Heart right ventricle (tissue), 16 donors: ENCODE data around the gene SGPP2. TPM values are rescaled to one million over a fixed set of nuclear protein-coding genes. Genes with fewer than 3 reads are reported as not detected.

Source experiments
- ATAC-seq, 8 donors: fragments of 200-7000 bp; cut with Tn5 transposase; one replicate each; pipeline ENCODE4 v1.9.1; 2020; ENCODE audit warnings: mild to moderate bottlenecking in 8 of 8, moderate library complexity in 8 of 8, moderate number of reproducible peaks in 1 of 8
- DNase-seq, 2 donors: peaks; one replicate each; pipeline ENCODE4 v3.0.0-alpha.2; 2020
- H3K27ac ChIP-seq, 10 donors: fragments of 200-600 bp; sonication (generic) in 2 of 10; one replicate each; pipeline versions ENCODE4 v1.5.0 to v1.8.0; 2020 to 2022; ENCODE audit warnings: mild to moderate bottlenecking in 3 of 10
- H3K27me3 ChIP-seq, 7 donors: fragments of 200-600 bp; one replicate each; pipeline ENCODE4 v1.8.0; 2021 to 2022; ENCODE audit warnings: mild to moderate bottlenecking in 2 of 7
- H3K36me3 ChIP-seq, 9 donors: fragments of 200-600 bp; sonication (generic) in 1 of 9; one replicate each; pipeline versions ENCODE4 v1.5.0 to v1.8.0; 2020 to 2022; ENCODE audit warnings: mild to moderate bottlenecking in 2 of 9
- H3K4me1 ChIP-seq, 9 donors: fragments of 200-600 bp; sonication (generic) in 1 of 9; one replicate each; pipeline versions ENCODE4 v1.5.0 to v1.8.0; 2020 to 2022; ENCODE audit warnings: mild to moderate bottlenecking in 4 of 9
- H3K4me3 ChIP-seq, 10 donors: fragments of 200-600 bp; sonication (generic) in 2 of 10; one replicate each; pipeline versions ENCODE4 v1.5.0 to v1.8.0; 2020 to 2022; ENCODE audit warnings: mild to moderate bottlenecking in 7 of 10, moderate library complexity in 2 of 10
- H3K9me3 ChIP-seq, 11 donors: fragments of 200-600 bp in 10 of 11; sonication (generic) in 2 of 11; one replicate each; pipeline versions ENCODE4 v1.5.0 to v1.8.0; 2013 to 2022; ENCODE audit warnings: mild to moderate bottlenecking in 2 of 11, control low read depth in 1 of 11, moderate library complexity in 1 of 11
- WGBS, 2 donors: extraction: QIAGEN DNeasy Blood & Tissue Kit; methylation state at CpG; one replicate each; pipeline ENCODE4 v1.1.7; 2013; ENCODE audit warnings: inconsistent platforms in 1 of 2; 5-methylcytosine and 5-hydroxymethylcytosine counted together
- intact Hi-C, 10 donors: fragments of 100-400 bp; cut with DNase I; formaldehyde crosslinking; loops; one replicate each; pipeline versions ENCODE4 v1.11.1 to v1.14.2; 2022
- polyA plus RNA-seq, 2 donors: library from polyadenylated mRNA; stranded (reverse); fragments of 200-250 nt; gene quantifications; one replicate each; pipeline ENCODE4 v1.2.3, GENCODE V29; 2013
- total RNA-seq, 10 donors: library from RNA; stranded (reverse); fragmentation: NEBNext Ultra II Directional in 3 of 10; extraction: Animal tissue kit (Norgen Biotek cat#: 25700) in 3 of 10; gene quantifications; one replicate each; pipeline versions ENCODE4 v1.2.1 to v1.2.4, GENCODE V29; 2021 to 2023
- TF ChIP-seq, protein P1 (sequence below), 9 donors: fragments of 200-600 bp; sonication (generic) in 2 of 9; IDR thresholded peaks; one replicate each; pipeline versions ENCODE4 v1.5.0 to v1.8.0; 2021 to 2022; ENCODE audit warnings: antibody characterized with exemption in 9 of 9, mild to moderate bottlenecking in 5 of 9, moderate library complexity in 1 of 9
- donor health status: Arrhythmogenic right ventricular cardiomyopathy.
- donor health status: ischemic (EF 13 %, LVEDD 7.1; RV severe dilation, severe dysfunction).
- donor health status: healthy with polysubstance abuse.
- donor health status: DM: no; HTN: yes; CAD: no.
- donor health status: DM: no; HTN: no; CAD: no.
- donor health status: ischemic (EF 25% LVEDD 6.9; RV normal size, moderate dysfunction).
- donor health status: ischemic (EF 25% LVEDD 5.7; RV mildly dilated, moderate dysfunction).
- donor health status: healthy.
- donor health status: DM: yes; HTN: yes; CAD: no.
- donor health status: Ischemic cardiomyopathy.
- donor health status: ischemic (EF 35%, LVEDD 5.7; RV mildly dilated, moderate dysfunction).
- donor health status: nonischemic (EF 11% LVEDD 7.7; RV severe dilation, severe dysfunction).
- donor health status: DM: yes; HTN: yes; CAD: no.
- donor health status: PGD.
- donor health status: ischemic (EF 29% LVEDD 5.4; RV normal size, mild dysfunction).
- donor health status: nonischemic (EF 23%, LVEDD 6.1; RV moderate dilation, normal function).

The SGPP2 gene
- total and polyA plus RNA-seq, 12 donors, result 0.54 to 34.4 (median 5.7) TPM

DNA sequence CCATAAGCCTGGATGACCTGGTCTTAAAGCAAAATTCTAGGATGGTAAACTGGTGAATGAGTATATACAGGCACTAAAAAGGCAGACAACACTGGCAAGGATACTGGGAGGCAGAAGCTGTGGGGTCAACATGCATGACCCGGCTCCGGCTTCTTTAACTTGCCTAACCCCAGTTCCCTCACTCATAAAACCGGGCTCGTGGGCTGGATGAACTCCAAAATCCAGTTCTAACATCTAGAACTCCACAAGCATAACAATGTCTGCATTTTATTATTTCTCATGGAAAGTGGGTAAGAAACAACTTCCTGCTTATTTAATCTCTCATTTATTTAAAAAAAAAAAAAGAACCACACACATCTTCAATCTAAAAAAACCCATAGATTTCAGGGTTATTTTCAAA lies 174.3 kb downstream of the SGPP2 start:
- no peak overlapping the region for H3K4me3 ChIP-seq
- ATAC-seq (no peak), DNase-seq (no peak)
- TF ChIP-seq, protein P1, sequence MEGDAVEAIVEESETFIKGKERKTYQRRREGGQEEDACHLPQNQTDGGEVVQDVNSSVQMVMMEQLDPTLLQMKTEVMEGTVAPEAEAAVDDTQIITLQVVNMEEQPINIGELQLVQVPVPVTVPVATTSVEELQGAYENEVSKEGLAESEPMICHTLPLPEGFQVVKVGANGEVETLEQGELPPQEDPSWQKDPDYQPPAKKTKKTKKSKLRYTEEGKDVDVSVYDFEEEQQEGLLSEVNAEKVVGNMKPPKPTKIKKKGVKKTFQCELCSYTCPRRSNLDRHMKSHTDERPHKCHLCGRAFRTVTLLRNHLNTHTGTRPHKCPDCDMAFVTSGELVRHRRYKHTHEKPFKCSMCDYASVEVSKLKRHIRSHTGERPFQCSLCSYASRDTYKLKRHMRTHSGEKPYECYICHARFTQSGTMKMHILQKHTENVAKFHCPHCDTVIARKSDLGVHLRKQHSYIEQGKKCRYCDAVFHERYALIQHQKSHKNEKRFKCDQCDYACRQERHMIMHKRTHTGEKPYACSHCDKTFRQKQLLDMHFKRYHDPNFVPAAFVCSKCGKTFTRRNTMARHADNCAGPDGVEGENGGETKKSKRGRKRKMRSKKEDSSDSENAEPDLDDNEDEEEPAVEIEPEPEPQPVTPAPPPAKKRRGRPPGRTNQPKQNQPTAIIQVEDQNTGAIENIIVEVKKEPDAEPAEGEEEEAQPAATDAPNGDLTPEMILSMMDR (IDR thresholded peaks at IDR 0.05), result no peak
- H3K36me3 ChIP-seq, result peaks cover 0 to 76% (median 22%) of the 10 kb centered on the region in 9 donors
- H3K27me3 ChIP-seq, result no peaks in the 10 kb centered on the region
- no peaks in the 10 kb centered on the region for H3K4me1 ChIP-seq
- H3K27ac ChIP-seq, result no peak overlapping the region
- no peaks in the 10 kb centered on the region for H3K9me3 ChIP-seq
- 74 to 75% methylated on average over 4 of the region's 4 CpGs for WGBS, 2 donors
- intact Hi-C loops, result no loop called here

DNA sequence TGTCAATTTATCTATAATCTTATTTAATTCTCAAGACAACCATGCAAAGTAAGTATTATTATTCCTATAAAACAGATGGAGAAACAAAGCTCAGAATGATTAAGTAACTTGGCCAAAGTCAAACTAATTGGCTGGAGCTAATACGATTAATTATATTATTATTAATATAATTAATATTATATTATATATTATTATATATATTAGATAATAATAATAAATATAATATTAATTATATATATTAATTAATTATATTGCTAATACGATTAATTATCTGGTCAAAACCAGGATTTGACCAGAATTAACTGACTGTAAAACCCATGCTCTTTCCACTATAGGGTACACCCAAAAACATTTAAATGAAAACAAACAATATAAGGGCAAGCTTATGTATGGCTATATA lies 179.2 kb downstream of the SGPP2 start:
- Histone ChIP-seq H3K27me3 (no peaks in the 10 kb centered on the region), H3K9me3 (no peaks in the 10 kb centered on the region), H3K27ac (no peak overlapping the region), H3K4me3 (no peak overlapping the region), H3K4me1 (no peaks in the 10 kb centered on the region), H3K36me3 (peaks cover 0 to 57% (median 19%) of the 10 kb centered on the region in 9 donors)
- ATAC-seq (no peak), DNase-seq (no peak)
- intact Hi-C loops, result no loop called here
- TF ChIP-seq, protein P1 (IDR thresholded peaks at IDR 0.05), result no peak
- WGBS, 2 donors, result 96 to 97% methylated on average over 2 of the region's 2 CpGs

DNA sequence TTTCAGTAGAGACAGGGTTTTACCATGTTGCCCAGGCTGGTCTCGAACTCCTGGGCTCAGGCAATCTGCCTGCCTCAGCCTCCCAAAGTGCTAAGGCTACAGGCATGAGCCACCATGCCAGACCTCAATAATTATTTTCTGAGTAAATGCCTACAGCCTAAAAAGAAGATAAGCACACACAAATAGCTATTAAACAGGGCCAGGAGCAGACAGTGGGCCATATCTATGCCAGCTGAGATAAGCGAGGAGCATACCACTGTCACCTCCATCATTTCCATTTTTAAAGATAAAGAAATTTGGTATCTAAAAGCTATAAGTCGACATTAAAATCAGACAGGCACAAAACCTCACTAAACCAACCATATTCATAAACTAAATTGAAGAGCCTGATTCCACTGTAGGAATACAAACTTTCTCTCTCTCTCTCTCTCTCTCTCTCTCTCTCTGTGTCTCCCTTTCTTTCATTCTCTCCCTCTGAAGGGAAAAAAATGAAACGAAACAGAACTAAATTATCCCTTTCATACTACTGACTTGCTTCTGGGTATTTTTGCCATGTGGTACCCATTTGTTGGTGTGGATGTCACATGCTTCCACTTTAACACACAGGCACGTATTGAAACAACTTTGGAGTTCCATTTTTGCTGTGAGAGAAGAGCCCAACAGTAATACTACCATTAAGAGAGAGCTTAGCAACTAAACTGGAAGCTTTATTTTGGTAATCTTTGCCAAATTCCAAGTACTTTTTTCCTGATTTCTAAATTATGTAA lies 180.6 kb downstream of the SGPP2 start:
- DNase-seq (no peak), ATAC-seq (no peak)
- intact Hi-C loops, result loop anchor here in 1 of 10 donors (5.0 kb wide), 1 partner anchor 288 kb away; no protein-coding TSS in a partner anchor
- H3K9me3 ChIP-seq, result no peaks in the 10 kb centered on the region
- WGBS, 2 donors, result 77 to 78% methylated on average over 5 of the region's 5 CpGs
- H3K27ac ChIP-seq, result no peak overlapping the region
- TF ChIP-seq, protein P1 (IDR thresholded peaks at IDR 0.05), result no peak
- H3K4me3 ChIP-seq, result no peak overlapping the region
- no peaks in the 10 kb centered on the region for H3K27me3 ChIP-seq
- peaks cover 0 to 6% (median 0%) of the 10 kb centered on the region in 9 donors for H3K4me1 ChIP-seq
- H3K36me3 ChIP-seq, result peaks cover 0 to 57% (median 7%) of the 10 kb centered on the region in 9 donors

DNA sequence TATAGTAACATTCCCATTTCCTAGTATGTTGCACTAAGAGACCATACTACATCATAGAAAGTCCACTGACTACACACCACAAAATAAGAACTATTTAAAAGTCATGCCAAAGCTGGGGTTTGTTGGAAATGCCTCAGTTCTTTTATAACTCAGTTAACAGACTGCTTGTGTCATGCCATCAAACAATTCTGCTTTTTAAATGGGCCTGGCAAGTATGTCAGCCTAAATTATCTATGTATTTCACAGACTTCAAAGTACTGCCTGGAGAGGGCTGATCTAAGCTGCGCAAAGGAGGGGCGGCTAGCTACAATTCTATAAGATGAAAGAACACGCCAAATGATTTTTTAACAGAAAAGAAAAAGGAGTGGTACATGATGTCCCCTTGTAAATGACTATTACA lies 182.0 kb downstream of the SGPP2 start:
- H3K9me3 ChIP-seq, result no peaks in the 10 kb centered on the region
- peaks cover 0 to 57% (median 5%) of the 10 kb centered on the region in 9 donors for H3K36me3 ChIP-seq
- no peaks in the 10 kb centered on the region for H3K27me3 ChIP-seq
- 94 to 98% methylated on average over 3 of the region's 3 CpGs for WGBS, 2 donors
- no peak overlapping the region for H3K27ac ChIP-seq
- H3K4me1 ChIP-seq, result peaks cover 0 to 6% (median 0%) of the 10 kb centered on the region in 9 donors
- H3K4me3 ChIP-seq, result no peak overlapping the region
- TF ChIP-seq, protein P1 (IDR thresholded peaks at IDR 0.05), result no peak
- intact Hi-C loops, result loop anchor here in 1 of 10 donors (5.0 kb wide), 1 partner anchor 289 kb away; no protein-coding TSS in a partner anchor
- DNase-seq (no peak), ATAC-seq (no peak)
